Osteocyte (in vitro differentiated cells): ENCODE results near the gene TUBB4A. TPM values are rescaled to one million over a fixed set of nuclear protein-coding genes. Genes with fewer than 3 reads are reported as not detected.
A peak's percentile ranks its signal among the peaks of the same experiment; 100 is the strongest.

Source experiments
- DNase-seq: peaks from one replicate; pipeline ENCODE4 v3.0.0; 2021; ENCODE audit warnings: mixed read lengths; ENCODE audit not compliant: unreplicated experiment; ENCODE audit errors: extremely low spot score
- H3K27ac Mint-ChIP-seq: one replicate; pipeline ENCODE4 v1.8.0; 2021; ENCODE audit warnings: mild to moderate bottlenecking, mixed read lengths; ENCODE audit not compliant: unreplicated experiment
- H3K27me3 Mint-ChIP-seq: one replicate; pipeline ENCODE4 v1.8.0; 2021; ENCODE audit warnings: mixed read lengths; ENCODE audit not compliant: unreplicated experiment
- H3K36me3 Mint-ChIP-seq: one replicate; pipeline ENCODE4 v1.8.0; 2021; ENCODE audit warnings: mixed read lengths; ENCODE audit not compliant: unreplicated experiment
- H3K4me1 Mint-ChIP-seq: one replicate; pipeline ENCODE4 v1.8.0; 2021; ENCODE audit warnings: mixed read lengths; ENCODE audit not compliant: unreplicated experiment
- H3K4me3 Mint-ChIP-seq: one replicate; pipeline ENCODE4 v1.8.0; 2021; ENCODE audit warnings: mild to moderate bottlenecking, moderate library complexity, mixed read lengths; ENCODE audit not compliant: unreplicated experiment
- H3K9me3 Mint-ChIP-seq: one replicate; pipeline ENCODE4 v1.8.0; 2021; ENCODE audit warnings: mixed read lengths; ENCODE audit not compliant: unreplicated experiment
- CTCF ChIP-seq: fragments of 200-600 bp; sonication (generic); IDR thresholded peaks from 2 replicates; pipeline ENCODE4 v1.5.0; 2021; ENCODE audit warnings: antibody characterized with exemption, mild to moderate bottlenecking, moderate library complexity
- total RNA-seq: library from RNA; stranded (reverse); gene quantifications from 2 replicates; pipeline ENCODE4 v1.2.1, GENCODE V29; 2021

TUBB4A gene
- total RNA-seq, 1 donor from 2014 or later, result not detected

DNA sequence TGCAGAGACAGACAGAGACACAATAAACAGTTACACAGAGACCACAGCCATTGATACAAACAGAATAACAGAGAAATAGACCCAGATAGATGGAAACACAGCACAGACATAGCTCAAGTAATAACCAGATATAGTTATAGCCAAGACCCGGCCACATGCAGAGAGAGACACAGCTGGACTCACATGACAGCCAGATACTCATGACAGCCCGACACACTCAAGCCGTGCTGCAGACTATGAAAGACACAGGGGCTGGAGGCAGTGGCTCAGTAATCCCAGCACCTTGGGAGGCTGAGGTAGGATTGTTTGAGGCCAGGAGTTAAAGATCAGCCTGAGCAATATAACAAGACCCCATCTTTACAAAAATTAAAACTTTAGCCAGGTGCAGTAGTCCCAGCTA lies 18.9 kb downstream of the TUBB4A start:
- no peak overlapping the region for H3K27ac Mint-ChIP-seq

GRCh38 chr19:6482343-6482686 lies 19.8 kb downstream of the TUBB4A start:
- Mint-ChIP-seq H3K9me3 (no peaks in the 10 kb centered on the region), H3K4me1 (no peaks in the 10 kb centered on the region), H3K27ac (no peak overlapping the region), H3K36me3 (no peaks in the 10 kb centered on the region), H3K27me3 (no peaks in the 10 kb centered on the region), H3K4me3 (no peak overlapping the region)
- no peak for TF ChIP-seq CTCF
- no peak for DNase-seq

More for the DNA sequence above, 18.9 kb downstream of the TUBB4A start:
- Mint-ChIP-seq H3K4me1 (no peaks in the 10 kb centered on the region), H3K4me3 (no peak overlapping the region), H3K27me3 (no peaks in the 10 kb centered on the region), H3K9me3 (no peaks in the 10 kb centered on the region), H3K36me3 (no peaks in the 10 kb centered on the region)
- no peak for TF ChIP-seq CTCF
- no peak for DNase-seq

DNA sequence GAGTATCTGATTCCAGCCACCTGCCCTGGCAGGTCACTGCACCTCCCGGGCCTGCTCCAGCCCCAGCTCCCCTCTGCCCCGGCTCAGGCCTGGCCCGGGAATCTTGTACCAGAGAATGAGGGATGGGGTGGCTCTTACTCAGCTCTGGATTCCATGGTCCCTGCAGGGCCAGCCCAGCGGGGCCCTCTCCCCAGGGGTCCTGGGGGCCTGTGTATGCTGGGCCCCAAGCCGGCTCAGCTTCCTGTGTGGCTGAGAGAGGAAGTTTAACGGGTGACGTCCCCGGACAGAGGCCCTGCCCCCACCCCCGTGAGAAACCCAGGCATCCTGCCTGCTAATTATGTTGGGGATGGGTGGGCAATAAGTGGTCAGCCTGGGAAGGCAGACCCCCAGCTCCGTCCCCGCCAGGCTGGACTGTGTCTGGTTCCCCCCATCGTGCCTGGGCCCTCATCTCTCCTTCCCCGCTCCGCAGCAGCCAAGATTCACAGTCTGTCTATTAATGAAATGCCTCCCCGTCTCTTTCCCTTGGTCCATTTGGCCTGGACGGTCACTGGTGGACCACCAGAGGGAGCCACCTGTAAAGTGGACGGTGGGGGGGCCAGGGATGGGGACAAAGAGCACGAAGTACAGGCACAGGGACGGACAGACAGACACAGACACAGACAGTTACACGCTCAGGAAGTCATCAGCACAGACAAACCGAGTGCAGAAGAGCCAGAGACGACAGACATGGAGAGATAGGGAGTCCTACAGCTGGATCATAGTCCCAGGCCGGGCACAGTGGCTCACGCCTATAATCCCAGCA lies 20.4 kb downstream of the TUBB4A start, which contains the start of gene DENND1C:
TSS of gene DENND1C (minus strand) at position 247 of the 802 bp plus-strand sequence. CDS start at position 155, 92 bp downstream.
- no peak for DNase-seq
- H3K4me3 Mint-ChIP-seq, result no peak within 1 kb of the TSS
- no peaks in the 10 kb centered on the region for H3K9me3 Mint-ChIP-seq
- H3K4me1 Mint-ChIP-seq, result no peaks in the 10 kb centered on the region
- no peaks in the 10 kb centered on the region for H3K36me3 Mint-ChIP-seq
- no peak within 1 kb of the TSS for H3K27ac Mint-ChIP-seq
- TF ChIP-seq CTCF, result peak; percentile 50
- no peaks in the 10 kb centered on the region for H3K27me3 Mint-ChIP-seq

GRCh38 chr19:6480848-6481415 lies 21.2 kb downstream of the TUBB4A start:
- peaks cover 2% of the 10 kb centered on the region for H3K4me1 Mint-ChIP-seq
- no peak overlapping the region for H3K4me3 Mint-ChIP-seq
- no peak for TF ChIP-seq CTCF
- peaks cover 1% of the 10 kb centered on the region for H3K27me3 Mint-ChIP-seq
- DNase-seq, result no peak
- no peaks in the 10 kb centered on the region for H3K9me3 Mint-ChIP-seq
- H3K36me3 Mint-ChIP-seq, result no peaks in the 10 kb centered on the region
- H3K27ac Mint-ChIP-seq, result no peak overlapping the region

DNA sequence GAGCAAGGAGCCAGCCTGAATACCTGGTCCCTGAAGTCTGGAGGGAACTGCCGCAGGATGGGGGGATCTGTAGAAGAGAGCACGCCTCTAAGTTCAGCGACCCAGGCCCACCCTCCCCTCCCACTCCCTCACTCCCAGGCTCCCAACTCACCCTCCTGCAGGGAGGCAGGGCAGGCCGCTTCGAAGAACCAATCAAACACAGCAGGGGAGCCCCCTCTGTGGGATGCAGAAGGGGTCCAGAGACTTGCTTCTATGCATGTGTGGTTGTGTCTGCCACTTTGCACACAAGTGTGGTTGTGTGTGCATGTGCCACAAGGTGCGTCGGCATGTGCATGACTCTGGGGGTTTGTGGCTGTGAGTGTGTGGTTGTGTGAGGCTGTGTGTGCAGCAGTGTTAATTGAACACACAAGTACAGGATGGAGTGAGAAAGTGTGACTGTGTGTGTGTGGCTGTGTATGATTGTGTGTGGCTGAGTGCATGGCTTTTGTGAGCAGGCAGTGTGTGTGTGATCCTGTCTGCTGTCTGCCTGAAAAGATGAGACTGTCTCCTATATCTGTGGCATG lies 22.2 kb downstream of the TUBB4A start:
- Mint-ChIP-seq H3K9me3 (no peaks in the 10 kb centered on the region), H3K27me3 (peaks cover 2% of the 10 kb centered on the region), H3K4me3 (no peak overlapping the region), H3K36me3 (no peaks in the 10 kb centered on the region), H3K4me1 (peaks cover 4% of the 10 kb centered on the region), H3K27ac (no peak overlapping the region)
- DNase-seq, result no peak
- TF ChIP-seq CTCF, result no peak
